Neural crest cell (in vitro differentiated cells): ENCODE results near the gene RASGRF2. TPM values are rescaled to one million over a fixed set of nuclear protein-coding genes. Genes with fewer than 3 reads are reported as not detected.

Experiments used
- DNase-seq: peaks from one replicate; pipeline ENCODE4 v3.0.0; 2021; ENCODE audit warnings: low read depth, mixed read lengths, low spot score
- H3K27ac Mint-ChIP-seq: one replicate; pipeline ENCODE4 v1.8.0; 2021; ENCODE audit warnings: mild to moderate bottlenecking, mixed read lengths; ENCODE audit not compliant: unreplicated experiment
- H3K27me3 Mint-ChIP-seq: 2 replicates; pipeline ENCODE4 v1.8.0; 2021; ENCODE audit warnings: low read depth, mild to moderate bottlenecking, mixed read lengths
- H3K36me3 Mint-ChIP-seq: 2 replicates; pipeline ENCODE4 v1.8.0; 2021; ENCODE audit warnings: low read depth, mild to moderate bottlenecking, mixed read lengths
- H3K4me1 Mint-ChIP-seq: 2 replicates; pipeline ENCODE4 v1.8.0; 2021; ENCODE audit warnings: mixed read lengths
- H3K4me3 Mint-ChIP-seq: one replicate; pipeline ENCODE4 v1.8.0; 2021; ENCODE audit warnings: mild to moderate bottlenecking, mixed read lengths
- H3K9me3 Mint-ChIP-seq: 2 replicates; pipeline ENCODE4 v1.8.0; 2021; ENCODE audit warnings: mixed read lengths
- CTCF ChIP-seq: fragments of 200-600 bp; sonication (generic); conservative IDR thresholded peaks from 2 replicates; pipeline ENCODE4 v1.5.0; 2021; ENCODE audit warnings: antibody characterized with exemption, mild to moderate bottlenecking
- total RNA-seq: library from RNA; stranded (reverse); gene quantifications from 2 replicates; pipeline ENCODE4 v1.2.1, GENCODE V29; 2021

The RASGRF2 gene
- total RNA-seq, 1 donor from 2014 or later: 0.19 TPM

- no peaks in the 10 kb centered on the region for H3K27me3 Mint-ChIP-seq
- no peak for DNase-seq
- peaks cover 22% of the 10 kb centered on the region for H3K4me1 Mint-ChIP-seq
- no peak for TF ChIP-seq CTCF
- H3K27ac Mint-ChIP-seq: no peak overlapping the region
- no peak overlapping the region for H3K4me3 Mint-ChIP-seq
- no peaks in the 10 kb centered on the region for H3K36me3 Mint-ChIP-seq
- H3K9me3 Mint-ChIP-seq: no peaks in the 10 kb centered on the region
These were observed 33.0 kb upstream of the RASGRF2 start for GRCh38 chr5:80926979-80927656.

GRCh38 chr5:80928073-80928472 lies 32.1 kb upstream of the RASGRF2 start:
- DNase-seq: no peak
- no peak for TF ChIP-seq CTCF
- Mint-ChIP-seq H3K4me3 (no peak overlapping the region), H3K4me1 (peaks cover 22% of the 10 kb centered on the region), H3K36me3 (no peaks in the 10 kb centered on the region), H3K9me3 (no peaks in the 10 kb centered on the region), H3K27ac (no peak overlapping the region), H3K27me3 (no peaks in the 10 kb centered on the region)

GRCh38 chr5:80930940-80931339 lies 29.2 kb upstream of the RASGRF2 start:
- H3K4me1 Mint-ChIP-seq: peaks cover 16% of the 10 kb centered on the region
- TF ChIP-seq CTCF: no peak
- no peak overlapping the region for H3K27ac Mint-ChIP-seq
- no peaks in the 10 kb centered on the region for H3K9me3 Mint-ChIP-seq
- H3K36me3 Mint-ChIP-seq: no peaks in the 10 kb centered on the region
- DNase-seq: no peak
- no peaks in the 10 kb centered on the region for H3K27me3 Mint-ChIP-seq
- no peak overlapping the region for H3K4me3 Mint-ChIP-seq

- Mint-ChIP-seq H3K4me3 (no peak overlapping the region), H3K36me3 (no peaks in the 10 kb centered on the region), H3K4me1 (peaks cover 12% of the 10 kb centered on the region), H3K27ac (no peak overlapping the region), H3K9me3 (no peaks in the 10 kb centered on the region), H3K27me3 (no peaks in the 10 kb centered on the region)
- no peak for DNase-seq
- TF ChIP-seq CTCF: no peak
These were observed 28.8 kb upstream of the RASGRF2 start for GRCh38 chr5:80931411-80931810.

GRCh38 chr5:80933036-80933435 lies 27.1 kb upstream of the RASGRF2 start:
- Mint-ChIP-seq H3K9me3 (no peaks in the 10 kb centered on the region), H3K27ac (no peak overlapping the region), H3K4me3 (no peak overlapping the region)

More at GRCh38 chr5:80933036-80933435, 27.1 kb upstream of the RASGRF2 start:
- no peaks in the 10 kb centered on the region for H3K4me1 Mint-ChIP-seq
- no peaks in the 10 kb centered on the region for H3K27me3 Mint-ChIP-seq
- DNase-seq: no peak
- no peaks in the 10 kb centered on the region for H3K36me3 Mint-ChIP-seq
- no peak for TF ChIP-seq CTCF
